HG02588 (cell line): Measurements from ENCODE around the gene PATJ.
"Not testable (repeated sequence)": the region's sequence is repeated elsewhere in the genome, so short reads cannot be mapped to it uniquely, and the experiment has no call there.

Source experiments
- ATAC-seq: cut with Tn5 transposase; IDR thresholded peaks from one replicate; pipeline ENCODE4 v1.9.1; 2021; ENCODE audit warnings: mild to moderate bottlenecking, moderate library complexity; ENCODE audit not compliant: unreplicated experiment

The PATJ gene

GRCh38 chr1:61816191-61816590 lies 73.9 kb downstream of the PATJ start:
- no peak for ATAC-seq

- ATAC-seq, result no peak
Observed at GRCh38 chr1:61818992-61819391, 76.7 kb downstream of the PATJ start.

- ATAC-seq, result no peak
Observed at GRCh38 chr1:61819421-61819820, 77.1 kb downstream of the PATJ start.

GRCh38 chr1:61825393-61825792 lies 83.1 kb downstream of the PATJ start:
- ATAC-seq, result no peak

GRCh38 chr1:61828805-61829204 lies 86.5 kb downstream of the PATJ start:
- no peak for ATAC-seq

GRCh38 chr1:61836649-61837048 lies 94.4 kb downstream of the PATJ start:
- no peak for ATAC-seq

- ATAC-seq, result not testable (repeated sequence)
Observed at GRCh38 chr1:61837607-61838006, 95.3 kb downstream of the PATJ start.

GRCh38 chr1:61839679-61840078 lies 97.4 kb downstream of the PATJ start:
- ATAC-seq, result no peak

GRCh38 chr1:61842036-61842435 lies 99.8 kb downstream of the PATJ start:
- ATAC-seq, result no peak

GRCh38 chr1:61842863-61843514 lies 100.7 kb downstream of the PATJ start:
- no peak for ATAC-seq

- ATAC-seq, result no peak
Observed at GRCh38 chr1:61844006-61844405, 101.7 kb downstream of the PATJ start.

- not testable (repeated sequence) for ATAC-seq
Observed at GRCh38 chr1:61844664-61845063, 102.4 kb downstream of the PATJ start.

- no peak for ATAC-seq
Observed at GRCh38 chr1:61851235-61851634, 109.0 kb downstream of the PATJ start.

- ATAC-seq, result no peak
Observed at GRCh38 chr1:61851849-61852669, 109.8 kb downstream of the PATJ start.

GRCh38 chr1:61852670-61853015 lies 110.4 kb downstream of the PATJ start:
- no peak for ATAC-seq

- ATAC-seq, result no peak
Observed at GRCh38 chr1:61853583-61853982, 111.3 kb downstream of the PATJ start.

- ATAC-seq, result no peak
Observed at GRCh38 chr1:61864489-61864888, 122.2 kb downstream of the PATJ start.

GRCh38 chr1:61865646-61866220 lies 123.5 kb downstream of the PATJ start:
- peak; percentile 44 for ATAC-seq

GRCh38 chr1:61869691-61870109 lies 127.4 kb downstream of the PATJ start:
- ATAC-seq, result no peak

GRCh38 chr1:61872206-61872605 lies 129.9 kb downstream of the PATJ start:
- no peak for ATAC-seq

GRCh38 chr1:61873581-61873980 lies 131.3 kb downstream of the PATJ start:
- ATAC-seq, result no peak

GRCh38 chr1:61873994-61874393 lies 131.7 kb downstream of the PATJ start:
- ATAC-seq, result no peak
